RWPE2 (cell line): ENCODE results near the gene LARP1.

ENCODE experiments used
- ATAC-seq: fragments of 200-7000 bp; cut with Tn5 transposase; 3 replicates; pipeline ENCODE4 v1.9.1; 2021; ENCODE audit warnings: low read depth
- DNase-seq: peaks from one replicate; pipeline ENCODE4 v3.0.0-alpha.2; 2020; ENCODE audit warnings: low spot score
- H3K27ac ChIP-seq: fragments of 450-650 bp; 2 replicates; pipeline ENCODE4 v1.5.1; 2017; ENCODE audit warnings: mild to moderate bottlenecking; ENCODE audit not compliant: poor library complexity, severe bottlenecking
- H3K27me3 ChIP-seq: fragments of 250-450 bp; sonication (Bioruptor Pico); 2 replicates; pipeline ENCODE4 v1.5.1; 2021; ENCODE audit warnings: mild to moderate bottlenecking, moderate library complexity; ENCODE audit not compliant: insufficient read depth, poor library complexity, severe bottlenecking
- H3K36me3 ChIP-seq: fragments of 250-450 bp; sonication (Bioruptor Pico); 2 replicates; pipeline ENCODE4 v1.5.1; 2020; ENCODE audit warnings: low read depth, mild to moderate bottlenecking, moderate library complexity
- H3K4me1 ChIP-seq: fragments of 250-450 bp; sonication (Bioruptor Pico); 2 replicates; pipeline ENCODE4 v1.5.1; 2021; ENCODE audit warnings: mild to moderate bottlenecking, moderate library complexity; ENCODE audit not compliant: insufficient read depth, poor library complexity, severe bottlenecking
- H3K4me3 ChIP-seq: fragments of 250-450 bp; sonication (Bioruptor Pico); 2 replicates; pipeline ENCODE4 v1.5.1; 2021; ENCODE audit warnings: mild to moderate bottlenecking, moderate library complexity; ENCODE audit not compliant: severe bottlenecking
- H3K9me3 ChIP-seq: fragments of 250-450 bp; sonication (Bioruptor Pico); 2 replicates; pipeline ENCODE4 v1.5.1; 2021; ENCODE audit warnings: mild to moderate bottlenecking, moderate library complexity; ENCODE audit not compliant: severe bottlenecking
- CTCF ChIP-seq: fragments of 450-650 bp; IDR thresholded peaks from one replicate; pipeline ENCODE4 v1.5.1; 2017; ENCODE audit warnings: mild to moderate bottlenecking, moderate library complexity; ENCODE audit not compliant: poor library complexity, severe bottlenecking

Gene LARP1

GRCh38 chr5:154865466-154866184 lies 110.4 kb downstream of the LARP1 start:
- Histone ChIP-seq H3K4me1 (peaks cover 6% of the 10 kb centered on the region), H3K36me3 (peaks cover 83% of the 10 kb centered on the region), H3K27me3 (no peaks in the 10 kb centered on the region), H3K27ac (no peak overlapping the region), H3K4me3 (no peak overlapping the region), H3K9me3 (no peaks in the 10 kb centered on the region)
- ATAC-seq (no peak), DNase-seq (no peak)
- TF ChIP-seq CTCF = no peak

GRCh38 chr5:154866841-154867240 lies 111.7 kb downstream of the LARP1 start:
- Histone ChIP-seq H3K27ac (no peak overlapping the region), H3K27me3 (no peaks in the 10 kb centered on the region), H3K4me3 (no peak overlapping the region), H3K4me1 (no peaks in the 10 kb centered on the region), H3K9me3 (no peaks in the 10 kb centered on the region), H3K36me3 (peaks cover 83% of the 10 kb centered on the region)
- ATAC-seq = no peak
- no peak for TF ChIP-seq CTCF
- no peak for DNase-seq
